IPS-NIHi7 (cell line): ENCODE measurements around the gene MRPL14.
"Not testable (repeated sequence)": the region's sequence is repeated elsewhere in the genome, so short reads cannot be mapped to it uniquely, and the experiment has no call there.

Experiments
- DNase-seq: peaks from one replicate; pipeline ENCODE4 v3.0.0; 2012; ENCODE audit warnings: mixed read lengths; ENCODE audit errors: extremely low spot score

Gene MRPL14

DNA sequence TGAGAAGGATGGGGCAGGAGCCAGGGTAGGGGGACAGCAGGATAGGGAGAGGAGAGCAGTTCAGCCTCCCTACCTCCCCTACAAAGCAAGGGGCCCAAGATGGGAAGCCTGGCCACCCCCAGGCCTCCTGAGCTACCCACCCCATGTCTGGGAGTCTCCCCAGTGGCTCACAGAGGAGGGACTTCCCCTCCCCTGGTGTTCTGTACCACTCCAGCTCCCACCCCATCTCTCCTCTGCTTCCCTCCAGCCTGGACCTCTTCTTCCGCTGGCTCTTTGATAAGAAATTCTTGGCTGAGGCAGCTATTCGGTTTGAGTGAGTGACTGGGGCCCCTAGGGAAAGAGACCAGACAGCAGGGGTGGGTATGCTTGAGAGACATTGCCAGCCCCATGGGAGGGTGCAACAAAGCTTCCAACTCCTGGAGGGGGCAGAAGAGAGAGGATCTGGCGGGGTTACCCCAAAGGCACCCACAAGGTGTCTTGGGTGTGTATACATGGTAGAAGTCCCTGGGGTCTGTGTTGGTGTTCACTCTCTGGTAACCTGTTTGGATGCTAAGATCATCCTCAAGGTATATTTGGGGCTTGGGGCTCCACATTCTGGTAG is 23.2 kb upstream of the MRPL14 start:
- DNase-seq: no peak

DNA sequence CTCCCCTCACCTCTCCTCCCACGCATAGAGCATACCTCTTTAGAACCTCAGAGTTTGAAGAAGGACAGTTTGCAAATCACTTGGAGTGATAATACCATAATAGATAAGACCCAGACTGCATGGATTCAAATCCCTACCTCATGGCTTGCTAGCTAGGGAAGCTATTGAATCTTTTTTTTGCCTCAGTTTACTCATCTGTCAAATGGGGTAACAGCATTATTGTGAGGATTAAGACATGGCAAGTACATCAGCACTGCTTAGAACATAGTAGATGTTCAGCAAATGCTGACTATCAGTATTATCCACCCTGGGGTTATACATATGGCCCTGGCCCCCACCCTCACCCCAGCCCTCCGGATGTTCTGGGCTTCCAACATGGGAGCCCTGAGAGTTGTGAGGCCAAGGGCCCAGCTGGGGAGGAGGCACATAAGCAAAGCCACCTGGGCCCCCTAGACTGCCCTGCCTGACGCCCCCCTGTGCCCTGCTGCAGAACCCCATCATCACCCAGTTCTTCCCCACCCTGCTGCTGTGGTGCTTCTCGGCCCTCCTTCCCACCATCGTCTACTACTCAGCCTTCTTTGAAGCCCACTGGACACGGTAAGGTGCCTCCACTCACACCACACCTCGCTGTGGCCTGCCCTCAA is 22.2 kb upstream of the MRPL14 start:
- no peak for DNase-seq

DNA sequence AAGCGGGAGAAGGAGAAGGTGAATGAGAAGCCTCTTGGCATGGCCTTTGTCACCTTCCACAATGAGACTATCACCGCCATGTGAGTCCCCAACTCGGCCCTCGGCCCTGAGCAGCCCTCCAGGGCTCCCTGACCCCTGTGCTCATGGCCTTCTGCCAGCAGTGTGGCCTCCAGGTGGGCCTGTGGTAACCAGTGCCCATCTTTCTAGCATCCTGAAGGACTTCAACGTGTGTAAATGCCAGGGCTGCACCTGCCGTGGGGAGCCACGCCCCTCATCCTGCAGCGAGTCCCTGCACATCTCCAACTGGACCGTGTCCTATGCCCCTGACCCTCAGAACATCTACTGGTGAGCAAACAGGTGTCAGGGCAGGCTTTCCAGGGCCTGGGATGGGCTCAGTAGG is 21.1 kb upstream of the MRPL14 start:
- DNase-seq: no peak

DNA sequence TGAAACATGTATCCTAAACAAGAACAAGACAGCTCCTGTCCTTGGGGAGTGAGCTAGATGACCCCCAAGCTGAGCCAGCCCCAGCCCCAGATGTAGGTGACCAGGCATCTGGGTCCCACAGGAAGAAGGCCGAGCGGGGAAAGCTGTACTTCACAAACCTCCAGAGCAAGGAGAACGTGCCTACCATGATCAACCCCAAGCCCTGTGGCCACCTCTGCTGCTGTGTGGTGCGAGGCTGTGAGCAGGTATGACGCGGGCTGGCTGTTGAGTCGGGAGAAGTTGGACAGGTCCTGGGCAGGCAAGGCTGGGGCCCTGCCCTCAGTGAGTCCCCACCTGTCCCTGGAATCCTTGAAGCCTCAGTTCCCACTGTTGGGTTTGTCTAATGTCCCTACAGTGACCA is 20.0 kb upstream of the MRPL14 start:
- DNase-seq: no peak

DNA sequence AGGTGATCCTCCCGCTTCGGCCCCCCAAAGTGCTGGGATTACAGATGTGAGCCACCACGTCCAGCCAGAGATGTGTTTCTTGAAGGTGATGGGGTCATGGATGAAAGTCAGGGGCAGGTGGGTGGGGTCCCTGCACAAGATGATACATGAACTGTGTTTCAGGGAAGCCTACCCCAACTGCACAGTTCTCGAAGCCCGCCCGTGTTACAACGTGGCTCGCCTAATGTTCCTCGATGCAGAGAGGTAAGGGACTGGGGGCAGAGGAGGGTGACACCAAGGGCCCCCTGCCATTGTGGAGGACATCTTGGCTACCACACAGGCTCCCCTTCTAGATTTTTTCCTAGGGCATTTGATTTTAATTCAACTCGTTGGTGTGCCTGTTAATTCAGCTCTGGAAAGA is 19.4 kb upstream of the MRPL14 start:
- no peak for DNase-seq

DNA sequence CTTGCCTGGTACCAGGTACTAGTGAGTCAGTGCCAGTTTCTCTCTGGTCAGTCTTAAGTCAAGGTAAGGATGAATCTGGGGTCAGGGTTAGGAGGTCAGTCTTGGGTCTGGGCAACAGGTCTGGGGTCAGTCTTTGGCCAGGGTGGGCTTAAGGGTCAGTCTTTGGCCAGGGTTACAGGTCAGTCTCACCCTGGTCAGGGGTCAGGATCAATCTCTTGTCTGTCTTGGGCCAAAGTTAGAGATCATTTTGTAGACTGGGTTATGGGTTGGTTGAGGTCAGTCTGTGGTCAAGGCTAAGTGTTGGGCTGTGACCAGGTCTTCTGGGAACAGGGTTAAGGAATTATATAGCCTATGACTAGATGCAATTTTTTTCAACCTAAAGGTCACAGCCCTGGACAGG is 18.6 kb upstream of the MRPL14 start:
- DNase-seq: no peak

DNA sequence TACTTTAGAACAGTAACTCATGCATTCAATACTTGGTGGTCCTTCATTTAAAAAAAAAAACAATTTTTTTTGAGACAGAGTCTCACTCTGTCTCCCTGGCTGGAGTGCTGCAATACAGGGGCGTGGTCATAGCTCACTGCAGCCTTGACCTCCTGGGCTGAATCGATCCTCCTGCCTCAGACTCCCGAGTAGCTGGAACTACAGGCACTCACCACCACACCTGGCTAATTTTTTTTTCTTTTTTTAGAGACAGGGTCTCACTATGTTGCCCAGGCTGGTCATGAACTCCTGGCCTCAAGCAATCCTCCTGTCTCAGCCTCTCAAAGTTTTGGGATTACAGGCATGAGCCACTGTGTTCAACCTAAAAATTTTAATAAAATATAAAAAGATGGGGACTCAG is 17.3 kb upstream of the MRPL14 start:
- DNase-seq: not testable (repeated sequence)

DNA sequence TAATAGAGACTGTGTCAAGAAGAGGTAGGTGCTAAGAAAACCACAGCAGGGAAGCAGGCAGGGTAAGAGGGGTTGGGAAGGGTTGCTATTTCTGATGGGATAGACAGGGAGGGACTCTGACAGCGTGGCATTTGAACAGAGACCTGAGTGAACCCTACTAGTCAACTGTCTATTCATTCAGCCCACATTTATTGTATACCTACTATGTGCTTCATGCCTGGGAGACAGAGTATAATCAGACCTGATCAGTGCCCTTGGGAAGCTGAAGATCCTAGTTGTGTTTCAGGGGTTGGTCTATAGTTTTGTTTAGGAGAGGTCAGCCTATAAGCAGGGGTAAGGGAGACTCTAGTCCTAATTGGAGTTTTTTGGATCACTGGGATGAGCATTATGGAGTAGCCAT is 16.5 kb upstream of the MRPL14 start:
- DNase-seq: no peak

DNA sequence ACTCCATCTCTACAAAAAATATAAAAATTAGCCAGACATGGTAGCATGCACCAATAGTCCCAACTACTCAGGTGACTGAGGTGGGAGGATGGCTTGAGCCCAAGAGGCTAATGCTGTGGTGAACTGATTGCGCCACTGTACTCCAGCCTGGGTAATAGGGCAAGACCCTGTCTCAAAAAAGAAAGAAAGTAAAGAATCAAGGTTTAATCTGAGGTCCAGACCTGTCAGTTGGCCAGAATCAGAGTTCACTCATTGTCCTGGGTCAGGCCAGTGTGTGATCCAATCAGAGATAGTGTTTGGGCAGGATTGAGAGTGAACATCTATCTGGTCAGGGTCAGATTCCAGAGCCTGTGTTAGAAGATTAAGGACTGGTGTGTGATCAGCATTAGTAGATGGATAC is 15.6 kb upstream of the MRPL14 start:
- no peak for DNase-seq

DNA sequence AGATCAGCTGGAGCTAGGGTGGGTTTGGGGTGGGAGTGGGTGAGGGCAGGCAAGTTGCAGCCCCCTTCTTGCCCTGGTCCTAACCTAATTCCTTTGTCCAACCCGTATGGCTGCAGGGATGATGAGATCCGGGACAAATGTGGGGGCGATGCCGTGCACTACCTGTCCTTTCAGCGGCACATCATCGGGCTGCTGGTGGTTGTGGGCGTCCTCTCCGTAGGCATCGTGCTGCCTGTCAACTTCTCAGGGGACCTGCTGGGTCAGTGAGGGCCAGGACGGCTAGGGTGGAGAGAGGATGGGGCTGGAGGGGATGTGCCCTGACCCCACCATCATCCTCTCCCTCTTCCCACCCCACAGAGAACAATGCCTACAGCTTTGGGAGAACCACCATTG is 12.1 kb upstream of the MRPL14 start:
- no peak for DNase-seq

DNA sequence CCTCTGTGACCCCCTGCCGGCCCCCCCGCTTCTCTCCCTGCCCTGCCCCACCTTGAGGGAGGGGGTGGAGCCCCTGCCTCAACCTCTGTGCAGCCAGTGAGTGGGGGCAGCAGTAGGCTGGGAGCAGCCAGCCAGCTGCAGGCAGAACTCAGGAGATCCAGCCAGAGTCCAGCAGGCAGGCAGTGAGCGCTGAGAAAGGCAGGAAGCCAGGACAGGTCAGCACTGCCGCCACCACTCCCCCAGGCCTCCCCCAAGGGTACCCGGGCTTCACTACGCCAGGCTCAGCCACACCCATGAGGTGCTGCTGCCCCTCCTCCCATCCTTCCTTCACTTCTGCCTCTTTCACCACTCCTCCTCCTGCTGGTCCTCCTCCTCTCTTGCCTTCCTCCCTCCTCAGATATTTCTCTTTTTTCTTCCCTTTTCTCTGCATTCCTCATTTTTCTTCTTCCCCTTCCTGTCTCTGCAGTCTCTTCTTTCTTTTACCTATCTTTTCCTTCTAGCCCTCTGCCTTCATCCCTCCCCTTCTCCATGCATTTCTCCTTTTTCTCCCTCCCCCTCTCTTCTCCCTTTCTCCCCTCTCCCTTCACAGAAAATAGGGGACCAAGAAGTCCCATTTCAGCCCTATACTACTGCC is 11.6 kb upstream of the MRPL14 start:
- no peak for DNase-seq

DNA sequence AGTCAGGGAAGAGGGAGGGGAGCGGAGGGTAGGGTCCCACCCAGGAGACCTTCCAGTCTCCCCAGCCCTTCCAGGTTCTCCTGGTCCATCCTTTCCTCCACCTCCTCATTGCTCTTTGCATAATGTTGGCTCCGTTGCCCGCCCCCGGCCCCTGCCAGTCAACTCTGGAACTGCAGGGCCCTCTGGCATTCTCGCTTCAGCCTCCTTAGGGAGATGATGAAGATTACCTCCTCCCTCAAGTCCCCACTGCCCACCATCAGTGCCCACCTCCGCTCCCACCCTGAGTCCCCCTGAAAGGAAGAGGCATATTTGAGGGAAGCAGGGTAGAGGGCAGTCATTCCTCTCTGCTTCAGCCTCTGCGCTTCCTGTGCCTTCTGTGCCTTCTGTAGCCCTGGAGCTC is 8.6 kb upstream of the MRPL14 start:
- no peak for DNase-seq

DNA sequence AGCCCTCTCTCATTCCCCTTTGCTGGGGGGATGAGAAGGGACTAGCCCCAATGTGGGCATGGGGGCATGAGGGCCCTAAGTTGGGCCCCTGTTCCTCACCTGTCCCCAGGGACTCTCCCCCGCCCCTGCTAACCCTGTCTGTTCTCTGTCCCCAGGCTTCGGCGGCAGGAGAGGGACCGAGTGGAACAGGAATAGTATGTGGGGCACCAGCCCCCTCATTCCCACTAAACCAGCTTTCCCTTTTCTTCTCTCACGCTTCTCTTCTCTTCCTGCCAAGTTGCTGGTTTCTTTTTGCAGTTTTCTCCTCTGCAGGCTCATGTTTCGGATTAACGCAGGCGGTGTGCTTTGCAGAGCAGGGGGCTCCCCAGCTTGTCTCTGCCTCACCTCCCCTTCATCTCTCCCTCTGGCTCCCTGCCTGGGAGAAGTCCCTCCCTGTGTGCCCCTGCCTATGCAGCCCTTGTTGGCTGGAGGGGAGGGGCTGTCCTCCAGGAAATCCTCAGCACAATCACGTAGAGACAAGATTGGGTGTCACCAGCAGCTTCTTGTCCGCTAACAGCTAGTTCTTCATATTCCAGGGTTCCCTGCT is 8.0 kb upstream of the MRPL14 start:
- DNase-seq: no peak

DNA sequence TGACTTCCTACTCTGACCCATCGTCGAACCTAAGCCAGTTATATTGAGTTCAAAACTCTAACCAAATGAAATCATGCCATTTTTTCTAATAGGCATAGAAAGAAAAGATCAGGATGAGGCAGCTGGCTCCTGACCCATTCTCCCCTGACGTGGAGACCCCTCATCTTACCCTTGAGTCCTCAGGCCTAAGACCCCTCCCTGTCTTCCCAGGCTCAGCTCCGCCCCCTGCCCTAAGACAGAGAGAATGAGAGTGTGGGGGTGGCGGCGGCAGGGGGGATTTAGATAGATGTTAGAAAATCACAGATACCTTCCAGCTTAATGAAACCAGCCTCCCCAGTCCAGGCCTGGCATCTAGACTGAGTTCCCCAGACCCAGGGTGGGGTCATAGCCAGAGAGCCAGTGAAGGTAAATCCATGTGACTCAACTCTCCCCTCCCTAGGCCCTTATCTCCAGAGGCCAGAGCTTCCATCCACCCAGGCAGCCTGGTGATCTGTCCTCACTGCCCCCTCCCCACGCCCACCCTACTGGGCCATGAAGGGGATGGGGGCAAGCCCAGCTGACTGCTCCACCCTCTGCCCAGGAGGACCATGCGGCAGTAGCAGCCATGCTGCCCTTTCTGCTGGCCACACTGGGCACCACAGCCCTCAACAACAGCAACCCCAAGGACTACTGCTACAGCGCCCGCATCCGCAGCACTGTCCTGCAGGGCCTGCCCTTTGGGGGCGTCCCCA is 6.9 kb upstream of the MRPL14 start:
- no peak for DNase-seq

DNA sequence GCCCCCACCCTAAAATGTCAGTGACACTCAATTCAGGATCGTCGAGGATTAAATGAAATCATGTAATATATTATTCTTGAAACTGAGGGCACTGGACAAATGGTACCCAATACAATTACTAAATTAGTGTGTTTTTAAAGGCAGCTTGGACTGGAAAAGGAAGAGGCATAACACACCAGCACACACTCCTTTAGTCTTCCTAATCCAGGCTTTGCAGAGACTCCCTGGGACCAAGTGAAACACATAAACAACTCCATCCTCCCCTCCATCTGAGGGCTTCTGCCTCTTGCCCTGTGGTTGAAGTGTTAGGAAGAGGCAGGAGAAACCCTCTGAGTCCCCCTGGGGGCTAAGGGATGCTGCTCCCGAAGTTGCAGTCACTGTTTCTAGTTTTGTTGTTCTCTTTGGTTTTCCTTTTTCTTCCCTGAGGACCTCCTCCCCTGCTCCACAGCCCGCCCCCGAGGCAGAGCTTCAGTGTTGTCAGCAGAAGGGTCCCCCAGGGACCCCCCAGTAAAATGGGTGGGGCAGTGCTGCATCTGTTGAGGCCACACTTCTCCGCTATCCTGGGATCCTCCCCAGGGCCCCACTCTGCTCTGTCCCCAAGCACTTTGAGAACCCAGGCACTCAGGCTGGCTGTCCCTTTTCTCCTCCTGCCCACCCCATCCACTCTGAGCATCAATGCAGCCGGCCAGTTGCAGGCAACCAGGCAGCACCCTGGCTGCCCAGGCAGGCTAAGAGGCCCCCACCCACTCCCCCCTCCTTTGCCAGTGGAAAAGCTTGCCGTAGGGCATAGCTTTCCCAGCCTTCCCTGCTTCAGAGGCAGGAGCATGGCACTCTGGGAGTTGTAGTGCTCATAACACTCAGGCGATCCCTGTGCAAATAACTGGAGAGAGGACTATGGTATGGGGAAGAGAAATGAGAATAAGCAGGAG is 6.0 kb upstream of the MRPL14 start:
- DNase-seq: peak; percentile 64

DNA sequence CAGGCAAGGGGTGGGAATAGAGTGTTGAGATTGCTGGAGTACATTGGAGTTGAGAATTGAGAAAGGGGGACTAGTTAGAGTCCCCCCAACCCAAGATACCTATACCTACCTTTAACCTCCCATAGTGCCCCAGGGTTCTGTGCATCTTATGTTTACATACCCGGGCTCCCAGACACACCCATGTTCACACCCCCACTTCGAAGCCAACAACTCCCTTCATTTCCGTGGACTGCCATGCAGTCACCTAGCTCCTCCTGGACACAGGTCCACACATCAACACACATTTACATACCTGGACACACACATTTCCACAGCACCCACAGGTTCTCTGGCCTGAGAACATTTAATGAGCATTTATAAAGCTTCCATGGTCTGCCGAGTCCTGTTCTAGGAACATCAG is 5.2 kb upstream of the MRPL14 start:
- no peak for DNase-seq

DNA sequence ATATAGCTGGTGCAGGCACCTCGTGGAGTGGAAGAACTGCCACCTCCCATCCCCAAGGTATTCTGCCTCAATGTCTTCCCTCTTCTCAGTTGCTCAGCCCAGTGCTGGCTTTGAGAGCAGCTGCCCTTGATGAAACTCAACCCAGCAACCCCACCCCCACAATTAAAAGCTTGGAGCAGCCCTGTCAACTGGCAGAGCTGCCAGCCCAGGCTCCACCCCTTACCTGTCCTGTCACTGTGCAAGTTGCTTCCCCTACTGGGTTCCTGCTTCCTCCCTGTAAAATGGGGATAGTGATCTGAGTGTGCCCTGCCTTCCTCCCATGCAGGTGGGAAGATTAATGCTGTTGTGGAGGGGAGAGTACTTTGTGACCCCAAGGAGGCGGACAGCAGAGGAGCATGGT is 4.6 kb upstream of the MRPL14 start:
- DNase-seq: no peak

DNA sequence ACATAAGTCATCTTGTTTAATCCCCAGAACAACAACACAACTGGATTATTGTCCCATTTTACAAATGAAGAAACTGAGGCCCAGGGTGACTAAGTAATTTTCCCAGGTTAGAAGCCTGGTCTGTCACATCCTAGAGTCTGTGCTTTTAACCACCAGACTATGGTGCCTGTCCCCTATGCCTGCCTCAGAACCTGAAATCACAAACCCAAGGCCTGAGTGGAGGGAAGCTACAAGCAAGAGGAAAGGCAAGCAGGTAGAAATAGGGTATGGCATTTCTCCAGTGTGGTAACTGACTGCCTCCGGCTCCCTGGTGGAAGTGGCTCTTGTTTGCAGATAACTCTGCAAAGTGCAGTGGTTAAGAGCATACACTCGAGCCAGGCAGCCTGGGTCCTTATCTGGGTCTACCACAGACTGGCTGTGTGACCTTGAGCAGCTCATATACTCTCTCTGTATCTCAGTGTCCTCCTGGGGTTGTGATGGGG is 2.6 kb upstream of the MRPL14 start:
- no peak for DNase-seq

DNA sequence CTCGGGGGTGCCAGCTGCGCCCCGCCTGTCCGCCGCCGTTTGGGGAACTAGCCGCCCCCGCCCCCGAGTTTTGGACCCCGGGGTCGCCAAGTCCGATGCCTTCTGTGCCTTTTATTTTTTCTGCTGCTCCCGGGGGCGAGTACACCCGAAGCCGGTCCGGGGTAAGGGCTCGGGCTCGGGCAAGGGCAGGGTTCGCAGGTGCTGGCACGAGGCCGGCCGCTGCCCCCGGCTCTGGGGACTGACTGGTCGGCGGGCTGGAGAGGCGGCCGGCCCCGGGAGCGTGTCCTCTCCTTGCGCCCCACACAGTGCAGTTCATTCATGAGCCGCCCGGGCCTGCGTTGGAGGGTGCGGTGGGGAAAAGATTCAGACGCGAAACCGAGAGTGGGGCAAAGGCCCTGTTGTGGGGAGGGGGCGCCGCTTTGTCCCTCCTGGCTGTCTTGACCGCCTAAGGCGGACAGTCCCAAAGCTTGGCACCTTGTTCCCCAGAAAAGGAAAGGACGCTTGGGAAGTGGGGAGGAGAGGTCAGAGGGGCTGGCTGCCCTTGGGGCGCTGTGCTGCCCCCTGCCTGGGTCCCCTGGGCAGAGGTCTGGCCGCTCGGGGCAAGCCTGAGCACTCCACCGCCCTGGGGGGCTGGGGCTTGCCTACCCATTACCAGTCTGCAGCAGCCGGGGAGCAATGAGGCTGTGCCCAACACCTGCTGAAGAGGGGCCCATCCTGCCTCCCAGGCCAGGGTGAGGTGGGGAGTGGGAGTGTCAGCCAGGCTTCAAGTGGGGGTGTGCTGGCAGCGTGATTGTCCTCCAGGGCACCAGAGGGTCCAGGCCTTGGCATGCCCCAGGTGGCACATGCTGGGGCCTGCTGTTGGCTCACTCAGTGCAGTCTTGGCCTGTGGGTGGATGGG is 1.0 kb upstream of the MRPL14 start:
- DNase-seq: peak; percentile 57
